GM08714 (cell line): ENCODE results near the gene SHC3.

Experiments used
- H3K4me3 ChIP-seq: fragments of 200-500 bp; sonication (Bioruptor generic); 2 replicates; pipeline ENCODE4 v1.5.1; 2014; ENCODE audit warnings: mild to moderate bottlenecking, low read length, inconsistent platforms
- ZNF274 ChIP-seq: IDR thresholded peaks from 2 replicates; pipeline ENCODE4 v1.6.1; 2012; ENCODE audit warnings: mild to moderate bottlenecking, low read depth, low read length

Gene SHC3

DNA sequence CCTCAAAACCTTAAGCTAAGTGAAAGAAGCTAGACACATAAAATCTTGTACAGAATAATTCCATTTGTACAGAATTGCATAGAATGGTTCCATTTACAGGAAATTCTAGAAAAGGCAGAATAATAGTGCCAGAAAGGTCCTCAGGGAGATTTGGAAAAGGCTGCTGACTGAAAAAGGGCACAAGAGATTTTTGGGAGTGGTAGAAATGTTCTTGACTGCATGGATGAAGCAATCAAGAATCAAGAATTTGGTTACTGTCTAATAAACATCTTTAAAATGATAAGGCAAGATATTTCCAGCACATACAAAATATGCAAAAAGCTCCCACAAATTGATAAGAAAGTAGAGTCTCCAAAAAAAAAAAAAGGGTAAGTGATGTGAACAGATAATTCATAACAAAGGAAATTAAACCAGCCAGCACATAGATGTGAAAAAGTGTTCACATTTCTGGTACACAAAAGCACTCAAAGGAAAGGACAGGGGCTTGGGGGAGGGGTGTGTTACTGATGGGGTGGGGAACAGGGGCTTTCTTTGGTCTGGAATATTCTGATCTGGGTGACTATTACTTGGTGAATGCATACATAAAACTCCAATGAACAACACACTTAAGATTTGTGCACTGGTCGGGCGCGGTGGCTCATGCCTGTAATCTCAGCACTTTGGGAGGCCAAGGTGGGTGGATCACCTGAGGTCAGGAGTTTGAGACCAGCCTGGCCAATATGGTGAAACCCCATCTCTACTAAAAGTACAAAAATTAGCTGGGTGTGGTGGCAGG is 85.2 kb downstream of the SHC3 start:
- no peak overlapping the region for H3K4me3 ChIP-seq
- TF ChIP-seq ZNF274, result no peak

DNA sequence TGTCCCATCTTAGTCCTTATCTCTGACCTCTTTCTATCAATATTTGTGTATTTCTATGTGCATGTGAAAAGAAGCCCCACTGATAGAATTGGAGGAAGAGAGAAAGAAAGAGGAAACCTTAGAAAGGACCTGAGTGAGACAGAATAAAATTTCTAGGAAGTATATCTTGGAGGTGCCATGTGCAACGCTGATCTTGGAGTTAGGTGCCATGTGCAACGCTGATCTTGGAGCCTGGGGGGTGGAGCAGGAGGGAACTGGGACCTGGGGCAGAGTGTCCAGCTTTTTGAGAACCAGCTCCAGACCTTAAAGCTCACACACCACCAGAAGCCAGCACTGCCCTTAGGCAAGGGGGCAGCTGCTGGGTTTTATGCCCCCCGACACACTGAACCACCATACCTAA is 89.4 kb downstream of the SHC3 start:
- TF ChIP-seq ZNF274, result no peak

DNA sequence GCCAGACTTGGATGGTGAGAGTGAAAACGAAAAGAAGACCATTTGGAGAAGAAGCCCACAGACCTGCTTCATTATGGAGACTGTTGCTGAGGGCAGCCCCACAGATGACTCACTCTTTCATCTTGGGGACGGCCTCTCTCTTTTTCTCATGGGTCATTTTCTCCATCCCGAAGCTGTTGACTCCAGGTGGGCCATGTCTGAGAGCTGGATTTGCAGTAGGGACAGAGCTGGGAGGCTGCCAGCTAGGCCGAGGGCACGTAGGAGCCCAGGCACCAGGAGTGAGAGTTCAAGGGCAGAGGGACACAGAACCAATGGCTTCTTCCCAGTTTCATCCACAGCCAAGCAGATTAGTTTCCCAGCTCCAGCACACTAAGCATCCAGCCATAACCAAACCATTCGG is 95.0 kb downstream of the SHC3 start:
- TF ChIP-seq ZNF274, result no peak
- no peak overlapping the region for H3K4me3 ChIP-seq

More for the DNA sequence above, 89.4 kb downstream of the SHC3 start:
- H3K4me3 ChIP-seq, result no peak overlapping the region

DNA sequence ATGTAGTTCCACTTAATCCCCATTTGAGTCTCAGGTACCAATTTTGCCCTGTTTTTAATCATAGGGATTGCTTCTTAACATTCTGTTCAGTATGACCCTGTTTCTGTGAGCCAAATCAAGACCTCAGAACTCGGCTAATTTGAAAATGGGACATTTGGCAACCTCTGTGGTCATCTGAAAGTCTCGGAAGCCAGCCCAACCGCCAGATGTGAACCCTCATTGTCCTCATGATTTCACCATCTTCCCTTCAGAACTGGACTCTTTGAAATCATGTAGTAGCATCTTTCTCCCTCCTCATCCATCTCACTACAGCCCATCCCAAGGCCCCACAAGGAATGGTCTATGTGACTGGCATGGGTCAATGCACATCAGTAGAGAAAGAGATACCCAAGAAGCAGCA is 98.4 kb downstream of the SHC3 start:
- no peak overlapping the region for H3K4me3 ChIP-seq

DNA sequence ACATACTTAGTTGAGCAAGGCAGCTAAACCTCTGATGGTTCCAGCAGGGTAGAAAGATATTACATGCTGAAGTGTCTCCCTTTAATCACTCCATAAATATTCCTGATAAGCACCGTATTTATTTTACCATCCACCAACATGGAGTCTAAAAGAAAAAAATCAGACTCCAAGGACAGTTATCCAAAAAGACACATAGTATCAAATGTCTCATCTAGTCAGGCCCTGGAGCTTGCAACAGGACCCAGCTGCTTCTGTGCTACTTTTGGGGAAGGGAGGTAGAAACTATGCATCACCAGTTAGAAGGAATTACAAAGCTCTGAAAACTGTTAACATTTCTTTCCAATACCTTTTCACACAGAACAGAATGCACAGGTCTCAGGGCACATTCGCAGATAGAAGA is 99.2 kb downstream of the SHC3 start:
- no peak overlapping the region for H3K4me3 ChIP-seq
- no peak for TF ChIP-seq ZNF274

More for the DNA sequence above, 98.4 kb downstream of the SHC3 start:
- no peak for TF ChIP-seq ZNF274

DNA sequence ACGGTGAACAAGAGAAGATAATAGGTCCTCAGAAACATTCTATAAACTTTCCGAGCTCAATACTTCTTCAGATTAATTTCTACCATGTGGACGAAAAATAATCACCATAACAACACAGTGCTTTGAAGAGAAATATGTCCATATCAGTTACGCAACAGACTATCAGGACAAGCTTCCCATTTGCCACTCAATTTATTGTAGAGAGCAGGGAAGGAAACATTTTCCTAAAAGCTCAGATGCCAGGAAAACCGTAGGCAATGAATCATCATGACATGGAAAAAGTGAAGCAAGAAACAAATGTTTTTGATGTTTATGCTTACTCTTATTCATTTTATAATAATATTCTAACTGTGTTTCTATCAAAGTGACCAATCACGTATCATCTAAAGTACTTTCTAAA is 99.8 kb downstream of the SHC3 start:
- no peak overlapping the region for H3K4me3 ChIP-seq
- no peak for TF ChIP-seq ZNF274

DNA sequence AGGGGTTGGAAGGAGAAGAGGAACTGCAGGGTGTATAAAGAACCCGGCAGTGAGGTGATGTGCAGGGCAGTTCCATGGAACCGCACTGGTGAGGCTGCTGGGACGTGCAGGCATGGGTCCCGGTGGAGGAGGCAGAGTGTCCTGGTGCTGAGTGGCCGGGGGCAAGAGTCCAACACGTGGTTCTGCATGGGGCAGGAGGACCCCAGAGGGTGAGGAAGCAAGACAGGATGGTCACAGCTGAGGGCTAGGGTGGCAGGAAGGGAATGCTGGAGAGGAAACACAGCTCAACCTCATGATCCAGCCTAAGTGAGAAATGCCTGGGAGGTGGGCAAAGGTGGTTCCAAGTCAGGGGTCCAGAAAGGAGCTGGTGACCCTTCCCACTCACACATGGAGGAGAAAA is 100.2 kb downstream of the SHC3 start:
- H3K4me3 ChIP-seq, result no peak overlapping the region
- no peak for TF ChIP-seq ZNF274

DNA sequence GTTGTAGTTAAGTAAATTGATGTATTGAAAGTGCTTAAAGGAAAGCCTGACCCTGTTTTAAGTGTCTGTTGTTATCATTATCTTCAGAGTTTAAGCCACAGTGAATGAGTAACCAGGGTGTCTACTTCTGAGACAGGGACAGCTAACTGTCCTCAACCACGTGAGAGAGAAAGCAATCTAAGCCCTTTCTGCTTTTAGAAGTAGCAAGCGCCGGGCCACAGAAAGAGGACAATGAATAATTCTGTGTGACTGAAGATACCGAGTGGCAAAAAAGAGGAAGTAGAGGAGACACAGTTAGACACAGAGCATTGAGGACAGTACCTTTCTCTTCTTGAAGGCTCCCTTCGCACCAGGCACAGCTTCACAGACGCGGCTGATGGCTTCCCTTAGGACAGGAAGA is 101.1 kb downstream of the SHC3 start:
- H3K4me3 ChIP-seq, result no peak overlapping the region
- no peak for TF ChIP-seq ZNF274

DNA sequence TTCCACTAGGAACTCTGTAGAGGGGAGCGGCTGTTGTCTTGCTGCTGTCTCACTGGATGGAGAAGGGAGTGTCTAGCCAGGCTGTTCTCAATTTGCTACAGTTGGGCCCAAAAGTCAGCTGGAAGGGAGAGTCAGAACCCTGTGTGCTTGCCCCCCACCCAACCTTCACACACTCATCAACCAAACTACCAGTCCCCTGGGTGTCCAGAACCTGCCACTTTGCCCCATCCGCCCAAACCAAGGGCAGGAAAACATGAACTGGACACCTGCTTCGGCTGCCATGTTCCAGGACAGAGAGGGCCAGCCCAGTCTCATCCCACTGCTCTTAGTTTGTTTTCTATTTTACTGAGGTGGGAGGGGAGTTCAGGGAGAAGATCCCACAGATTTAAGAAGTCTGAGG is 105.2 kb downstream of the SHC3 start:
- TF ChIP-seq ZNF274, result no peak

DNA sequence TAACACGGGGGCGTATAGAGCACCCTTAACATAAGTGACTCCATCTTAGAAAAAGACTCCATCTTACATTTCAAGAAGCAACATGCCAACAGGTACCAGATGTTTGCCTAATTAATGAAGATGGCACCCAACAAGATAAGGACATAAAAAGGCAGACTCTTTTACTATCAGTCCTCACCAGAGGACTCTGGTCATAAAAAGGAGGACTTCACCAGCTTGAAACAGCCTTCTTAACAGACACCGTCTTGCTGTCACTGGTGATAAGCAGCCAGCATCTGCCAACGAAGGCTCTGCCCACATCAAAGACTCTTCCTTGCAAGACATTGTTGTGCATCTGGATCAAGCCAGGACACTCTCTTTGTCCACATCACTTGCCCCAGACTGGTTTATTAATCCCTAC is 107.0 kb downstream of the SHC3 start:
- no peak for TF ChIP-seq ZNF274
- no peak overlapping the region for H3K4me3 ChIP-seq

More for the DNA sequence above, 105.2 kb downstream of the SHC3 start:
- H3K4me3 ChIP-seq, result no peak overlapping the region

DNA sequence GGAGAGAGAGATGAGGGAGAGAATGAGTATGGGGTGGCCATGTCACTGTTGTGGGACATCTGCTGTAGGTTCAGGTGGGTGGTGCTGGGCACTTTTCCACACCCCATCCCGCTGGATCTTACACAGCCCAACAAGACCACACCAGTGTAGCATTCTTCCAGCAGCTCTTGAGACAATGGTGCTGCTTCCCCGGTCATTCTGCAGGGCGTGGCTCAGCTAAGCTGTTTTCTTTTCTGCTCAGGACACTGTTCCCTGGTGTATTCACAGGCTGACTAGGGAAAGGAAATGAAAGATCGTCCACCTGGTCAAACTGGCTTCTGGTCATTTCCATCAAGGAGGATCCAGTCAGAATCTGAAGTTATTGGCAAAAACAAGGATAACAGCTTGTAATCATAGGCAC is 111.8 kb downstream of the SHC3 start:
- no peak for TF ChIP-seq ZNF274
- no peak overlapping the region for H3K4me3 ChIP-seq

DNA sequence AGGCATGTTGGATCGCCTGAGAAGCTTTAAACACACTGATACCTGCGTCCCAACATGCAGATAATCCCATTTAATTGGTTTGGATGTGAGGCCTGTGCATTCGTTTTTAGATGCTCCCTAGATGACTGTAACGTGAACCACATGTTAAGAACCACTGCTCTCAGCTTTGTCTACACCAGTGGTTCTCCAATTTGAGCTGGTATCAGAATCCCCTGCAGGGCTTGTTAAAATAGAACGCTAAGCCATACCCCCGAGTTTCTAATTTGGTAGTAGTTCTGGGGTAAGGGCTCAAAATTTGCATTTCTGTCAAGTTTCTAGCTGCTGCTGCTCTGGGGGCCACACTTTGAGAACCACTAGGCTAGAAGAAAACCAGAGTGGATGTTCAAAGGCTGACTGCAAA is 112.7 kb downstream of the SHC3 start:
- H3K4me3 ChIP-seq, result no peak overlapping the region
- TF ChIP-seq ZNF274, result no peak

DNA sequence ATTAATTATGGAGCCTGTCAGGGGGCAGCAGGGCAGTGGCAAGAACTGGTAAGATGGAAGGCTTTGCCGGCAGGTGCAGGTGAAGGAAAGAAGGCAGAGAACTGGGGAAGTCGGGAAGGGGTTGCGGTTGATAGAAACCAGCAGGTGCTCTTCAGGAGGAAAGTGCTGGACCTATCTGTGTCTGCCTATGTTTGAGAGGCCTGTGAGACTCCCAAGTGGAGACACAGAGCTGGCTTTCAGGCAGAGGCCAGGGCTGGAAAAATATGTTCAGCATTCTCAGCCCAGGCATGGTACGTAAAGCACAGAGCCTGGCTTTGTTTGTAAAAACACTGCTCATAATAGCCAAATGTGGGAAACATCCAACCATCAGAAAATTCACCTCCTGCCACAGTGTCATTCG is 117.8 kb downstream of the SHC3 start:
- H3K4me3 ChIP-seq, result no peak overlapping the region
- TF ChIP-seq ZNF274, result no peak

DNA sequence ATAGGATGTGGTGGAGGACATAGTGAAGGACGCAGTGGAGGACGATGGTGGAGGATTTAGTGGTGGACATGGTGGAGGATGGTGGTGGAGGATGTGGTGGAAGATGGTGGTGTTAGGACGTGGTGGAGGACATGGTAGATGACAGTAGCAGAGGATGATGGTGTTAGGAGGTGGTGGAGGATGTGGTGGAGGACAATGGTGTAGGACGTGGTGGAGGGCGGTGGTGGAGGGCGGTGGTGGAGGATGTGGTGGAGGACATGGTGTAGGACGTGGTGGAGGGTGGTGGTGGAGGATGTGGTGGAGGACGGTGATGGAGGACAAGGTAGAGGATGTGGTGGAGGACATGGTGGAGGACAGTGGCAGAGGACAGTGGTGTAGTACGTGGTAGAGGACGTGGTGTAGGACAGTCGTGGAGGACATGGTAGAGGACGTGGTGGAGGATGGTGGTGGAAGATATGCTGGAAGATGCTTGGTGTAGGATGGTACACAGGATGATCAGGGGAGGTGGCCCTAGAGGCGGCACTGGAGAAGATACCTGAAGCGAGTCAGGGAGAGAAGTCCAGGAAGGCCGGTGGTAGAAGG is 118.6 kb downstream of the SHC3 start:
- no peak overlapping the region for H3K4me3 ChIP-seq
- no peak for TF ChIP-seq ZNF274

DNA sequence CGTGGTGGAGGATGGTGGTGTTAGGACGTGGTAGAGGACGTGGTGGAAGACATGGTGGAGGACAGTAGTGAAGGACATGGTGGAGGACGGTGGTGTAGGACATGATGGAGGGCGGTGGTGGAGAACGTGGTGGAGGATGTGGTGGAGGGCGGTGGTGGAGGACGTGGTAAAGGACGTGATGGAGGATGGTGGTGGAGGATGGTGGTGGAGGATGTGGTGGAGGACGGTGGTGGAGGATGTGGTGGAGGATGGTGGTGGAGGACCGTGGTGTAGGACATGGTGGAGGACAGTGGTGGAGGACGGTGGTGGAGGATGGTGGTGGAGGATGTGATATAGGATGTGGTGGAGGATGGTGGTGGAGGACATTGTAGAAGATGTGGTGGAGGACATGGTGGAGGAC is 119.7 kb downstream of the SHC3 start:
- H3K4me3 ChIP-seq, result no peak overlapping the region
- TF ChIP-seq ZNF274, result no peak
